A673 (cell line): ENCODE measurements around the gene MYRF. TPM values are rescaled to one million over a fixed set of nuclear protein-coding genes. Genes with fewer than 3 reads are reported as not detected.

Experiments
- BruUV-seq: library from RNA; stranded (reverse); fragments of 400-500 nt; replicated peaks from 2 replicates; lab custom pipeline; 2021; lab: Mats Ljungman, UMichigan
- CTCF ChIA-PET: fragments of 300-600 bp; sonication (Branson Sonifier 250); formaldehyde crosslinking; loops from one replicate; lab custom pipeline; 2022; ENCODE audit warnings: antibody characterized with exemption; lab: Charles Lee
- POLR2A ChIA-PET: fragments of 300-600 bp; sonication (Branson Sonifier 250); formaldehyde crosslinking; loops from one replicate; lab custom pipeline; 2022; ENCODE audit warnings: antibody characterized with exemption; ENCODE audit not compliant: low non-redundant PET; lab: Charles Lee
- DNase-seq: peaks from one replicate; pipeline ENCODE4 v3.0.0-alpha.2; 2015; ENCODE audit warnings: low spot score
- H3K27ac ChIP-seq: fragments of 200-600 bp; sonication (generic); 2 replicates; pipeline ENCODE4 v1.5.1; 2016; ENCODE audit warnings: mixed run types, low read depth, mild to moderate bottlenecking, mixed read lengths, antibody characterized with exemption, low read length; ENCODE audit not compliant: poor library complexity, severe bottlenecking
- H3K27me3 ChIP-seq: fragments of 200-600 bp; sonication (generic); replicated peaks from 2 replicates; pipeline ENCODE4 v1.6.1; 2017; ENCODE audit warnings: mixed run types, low read depth, mild to moderate bottlenecking, mixed read lengths, antibody characterized with exemption, low read length; ENCODE audit not compliant: insufficient read depth, poor library complexity
- H3K36me3 ChIP-seq: fragments of 200-600 bp; sonication (generic); 2 replicates; pipeline ENCODE4 v1.6.1; 2016; ENCODE audit warnings: mixed run types, mild to moderate bottlenecking, mixed read lengths, antibody characterized with exemption, low read length; ENCODE audit not compliant: insufficient read depth, poor library complexity, severe bottlenecking
- H3K4me1 ChIP-seq: fragments of 200-600 bp; sonication (generic); 2 replicates; pipeline ENCODE4 v1.6.1; 2017; ENCODE audit warnings: mixed run types, mild to moderate bottlenecking, mixed read lengths, antibody characterized with exemption, low read length; ENCODE audit not compliant: insufficient read depth, poor library complexity, severe bottlenecking
- H3K4me3 ChIP-seq: fragments of 200-600 bp; sonication (generic); 2 replicates; pipeline ENCODE4 v1.5.1; 2016; ENCODE audit warnings: low read depth, mixed run types, mild to moderate bottlenecking, mixed read lengths, low read length; ENCODE audit not compliant: poor library complexity, severe bottlenecking
- H3K9me3 ChIP-seq: fragments of 200-600 bp; sonication (generic); 2 replicates; pipeline ENCODE4 v1.6.1; 2016; ENCODE audit warnings: mixed run types, low read depth, mild to moderate bottlenecking, mixed read lengths, antibody characterized with exemption, low read length; ENCODE audit not compliant: poor library complexity, severe bottlenecking
- EZH2 ChIP-seq: fragments of 200-600 bp; sonication (generic); IDR thresholded peaks from 2 replicates; pipeline ENCODE4 v1.6.1; 2017; ENCODE audit warnings: borderline replicate concordance, low read depth, mild to moderate bottlenecking, mixed read lengths, antibody characterized with exemption, low read length; ENCODE audit not compliant: poor library complexity, severe bottlenecking
- intact Hi-C: fragments of 100-400 bp; cut with micrococcal nuclease; formaldehyde crosslinking; loops from one replicate; pipeline ENCODE4 v1.10.0; 2022; ENCODE audit not compliant: unreplicated experiment
- total RNA-seq: library from RNA; stranded (reverse); gene quantifications from 2 replicates; pipeline ENCODE4 v1.2.3, GENCODE V29; 2021
- TF ChIP-seq, protein P1 (sequence below): fragments of 300-800, 200-600 bp; sonication (generic); conservative IDR thresholded peaks from 2 replicates; pipeline ENCODE4 v1.5.1; 2017; ENCODE audit warnings: low read depth, mild to moderate bottlenecking, antibody characterized with exemption, low read length, moderate library complexity, mixed read lengths

Gene MYRF
- total RNA-seq, 1 experiment from 2014 or later: 11.2 TPM

DNA sequence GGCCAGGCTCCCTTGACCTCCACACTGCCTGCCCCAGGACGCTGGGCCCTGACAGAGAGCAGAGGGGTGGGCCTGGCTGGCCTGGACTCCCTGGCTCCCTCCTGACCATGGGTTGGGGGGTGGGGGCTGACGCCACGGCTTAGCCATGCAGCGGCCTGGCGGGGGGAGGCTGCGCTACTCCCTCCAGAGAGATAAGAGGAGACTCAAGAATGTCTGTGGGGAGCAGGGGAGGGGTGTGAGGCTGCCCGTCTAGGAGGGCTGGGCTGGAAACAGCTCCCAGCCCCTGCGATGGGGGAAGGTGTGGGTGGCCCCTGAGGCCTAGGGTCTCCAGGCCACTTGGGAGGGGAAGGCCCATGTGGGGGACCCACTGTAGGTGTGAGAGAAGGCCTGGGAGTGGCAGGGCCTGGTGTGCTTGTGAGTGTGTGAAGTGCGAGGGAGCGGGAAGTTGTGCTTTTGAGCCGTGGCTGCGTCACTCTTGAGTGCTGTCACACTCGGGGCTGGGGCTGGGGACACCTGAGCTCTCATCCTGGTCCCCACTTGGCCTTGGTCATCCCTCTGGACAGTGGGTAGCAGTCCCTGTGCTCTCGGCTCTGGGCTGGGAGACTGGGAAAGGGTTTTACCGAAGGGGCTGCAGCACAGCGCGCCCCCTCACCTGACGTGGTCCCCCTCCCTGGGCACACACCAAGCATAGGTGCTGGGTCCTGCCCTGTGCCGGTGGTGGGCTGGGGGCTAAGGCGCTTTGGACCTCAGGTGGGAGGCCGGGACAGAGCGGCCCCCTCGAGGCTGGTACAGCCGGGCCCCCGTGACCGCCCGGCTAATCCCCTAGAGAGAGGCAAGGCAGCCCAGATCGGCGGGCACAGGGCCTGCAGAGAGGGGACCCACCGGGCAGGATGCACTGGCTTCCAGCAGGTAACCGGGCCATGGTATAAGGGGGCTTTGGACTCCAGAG, 2.4 kb downstream of the MYRF start:
- CTCF ChIA-PET: no interaction called here
- no peaks in the 10 kb centered on the region for H3K27me3 ChIP-seq
- no peaks in the 10 kb centered on the region for H3K9me3 ChIP-seq
- intact Hi-C loops: no loop called here
- POLR2A ChIA-PET: interaction anchor here (0.5 kb wide), 1 partner anchor 171 kb away, joined by 14 read pairs; no protein-coding TSS in a partner anchor
- TF ChIP-seq, protein P1, sequence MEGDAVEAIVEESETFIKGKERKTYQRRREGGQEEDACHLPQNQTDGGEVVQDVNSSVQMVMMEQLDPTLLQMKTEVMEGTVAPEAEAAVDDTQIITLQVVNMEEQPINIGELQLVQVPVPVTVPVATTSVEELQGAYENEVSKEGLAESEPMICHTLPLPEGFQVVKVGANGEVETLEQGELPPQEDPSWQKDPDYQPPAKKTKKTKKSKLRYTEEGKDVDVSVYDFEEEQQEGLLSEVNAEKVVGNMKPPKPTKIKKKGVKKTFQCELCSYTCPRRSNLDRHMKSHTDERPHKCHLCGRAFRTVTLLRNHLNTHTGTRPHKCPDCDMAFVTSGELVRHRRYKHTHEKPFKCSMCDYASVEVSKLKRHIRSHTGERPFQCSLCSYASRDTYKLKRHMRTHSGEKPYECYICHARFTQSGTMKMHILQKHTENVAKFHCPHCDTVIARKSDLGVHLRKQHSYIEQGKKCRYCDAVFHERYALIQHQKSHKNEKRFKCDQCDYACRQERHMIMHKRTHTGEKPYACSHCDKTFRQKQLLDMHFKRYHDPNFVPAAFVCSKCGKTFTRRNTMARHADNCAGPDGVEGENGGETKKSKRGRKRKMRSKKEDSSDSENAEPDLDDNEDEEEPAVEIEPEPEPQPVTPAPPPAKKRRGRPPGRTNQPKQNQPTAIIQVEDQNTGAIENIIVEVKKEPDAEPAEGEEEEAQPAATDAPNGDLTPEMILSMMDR: no peak
- TF ChIP-seq EZH2: no peak
- H3K4me3 ChIP-seq: no peak overlapping the region
- DNase-seq: no peak
- no peak overlapping the region for H3K27ac ChIP-seq
- no peaks in the 10 kb centered on the region for H3K36me3 ChIP-seq
- no TSS peak for BruUV-seq
- H3K4me1 ChIP-seq: peaks cover 26% of the 10 kb centered on the region

- POLR2A ChIA-PET: no interaction called here
- CTCF ChIA-PET: no interaction called here
- no peaks in the 10 kb centered on the region for H3K27me3 ChIP-seq
- intact Hi-C loops: no loop called here
- H3K4me3 ChIP-seq: no peak overlapping the region
- peaks cover 26% of the 10 kb centered on the region for H3K4me1 ChIP-seq
- TF ChIP-seq, protein P1: no peak
- TF ChIP-seq EZH2: no peak
- no TSS peak for BruUV-seq
- no peaks in the 10 kb centered on the region for H3K36me3 ChIP-seq
- no peaks in the 10 kb centered on the region for H3K9me3 ChIP-seq
- H3K27ac ChIP-seq: peak overlapping the region; percentile 22
- no peak for DNase-seq
Observed at GRCh38 chr11:61756147-61756451, 3.7 kb downstream of the MYRF start.

DNA sequence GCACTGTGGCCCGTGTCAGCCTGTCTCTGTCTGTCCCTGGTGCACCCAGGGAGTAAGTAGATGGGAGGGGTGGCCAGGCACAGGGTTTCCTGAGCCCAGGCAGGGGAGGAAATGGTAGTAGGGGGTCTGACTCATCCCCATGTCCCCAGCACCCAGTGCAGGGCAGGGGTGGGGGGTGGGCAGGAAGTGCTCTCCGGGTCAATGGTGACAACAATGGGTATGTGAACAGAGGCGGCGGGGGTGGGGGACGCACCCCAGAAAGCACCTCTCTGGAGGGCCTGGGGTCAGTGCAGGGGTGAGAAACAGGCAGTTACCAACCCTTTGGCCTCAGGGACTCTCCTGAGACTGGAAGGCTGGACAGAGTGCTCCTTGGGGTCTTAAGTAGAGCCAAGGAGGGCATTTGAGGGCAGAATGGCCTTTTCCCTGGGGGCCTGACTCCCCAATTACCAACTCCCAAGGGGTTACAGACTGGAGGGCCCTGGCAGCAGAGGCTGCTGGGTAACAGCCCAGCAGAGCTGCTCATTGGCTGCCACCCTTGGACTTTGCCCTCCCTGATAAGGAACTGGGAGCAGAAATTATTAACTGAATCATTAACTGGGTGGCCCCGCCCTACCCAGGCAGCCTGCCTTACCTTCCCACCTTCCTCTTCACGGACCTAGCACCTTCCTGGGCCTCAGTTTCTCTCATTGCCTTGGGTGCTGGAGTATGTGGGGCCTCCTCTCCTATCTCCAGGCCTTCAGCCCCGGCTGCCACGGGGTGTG, 4.2 kb downstream of the MYRF start:
- H3K4me3 ChIP-seq: no peak overlapping the region
- H3K9me3 ChIP-seq: no peaks in the 10 kb centered on the region
- H3K36me3 ChIP-seq: no peaks in the 10 kb centered on the region
- peaks cover 26% of the 10 kb centered on the region for H3K4me1 ChIP-seq
- ChIA-PET POLR2A (no interaction called here), CTCF (no interaction called here)
- peak overlapping the region; percentile 22 for H3K27ac ChIP-seq
- intact Hi-C loops: no loop called here
- peak; percentile 79 for DNase-seq
- BruUV-seq: no TSS peak
- no peaks in the 10 kb centered on the region for H3K27me3 ChIP-seq
- TF ChIP-seq, protein P1: no peak
